HepG2 (cell line): Measurements from ENCODE around the gene PTPN2. TPM values are rescaled to one million over a fixed set of nuclear protein-coding genes. Genes with fewer than 3 reads are reported as not detected.

ENCODE experiments used
- ATAC-seq: fragments of 200-7000 bp; cut with Tn5 transposase; 3 replicates; pipeline ENCODE4 v1.9.1; 2020; ENCODE audit warnings: mild to moderate bottlenecking, moderate library complexity
- BruUV-seq: library from RNA; stranded (reverse); fragments of 400-500 nt; replicated peaks from 2 replicates; lab custom pipeline; 2021; lab: Mats Ljungman, UMichigan
- CTCF ChIA-PET: fragments of 300-600 bp; formaldehyde crosslinking; extraction: SDS; loops from one replicate; lab custom pipeline; 2021; ENCODE audit warnings: low total read pairs, inconsistent platforms, low intra/inter-chr PET ratio; lab: Yijun Ruan, JAX
- POLR2A ChIA-PET: fragments of 350-600 bp; sonication (Branson Sonifier 250); formaldehyde crosslinking; loops from one replicate; lab custom pipeline; 2020; ENCODE audit warnings: antibody characterized with exemption, inconsistent platforms; lab: Yijun Ruan, JAX
- DNase-seq: peaks from one replicate; pipeline ENCODE4 v3.0.0-alpha.2; 2015; ENCODE audit warnings: low spot score
- FAIRE-seq: peaks from 3 replicates; lab custom pipeline; 2011; peaks lifted over from hg19 to GRCh38; lab: Jason Lieb, UNC
- H2AFZ ChIP-seq: one replicate; pipeline ENCODE4 v1.6.1; 2011; ENCODE audit warnings: low read length, inconsistent platforms
- H3K27ac ChIP-seq: fragments of 300-600 bp; 3 replicates; pipeline ENCODE4 v1.8.0; 2011; ENCODE audit warnings: mixed run types, mild to moderate bottlenecking, mixed read lengths, low read length, inconsistent platforms; ENCODE audit not compliant: insufficient read depth; ENCODE audit errors: extremely low read length
- H3K27me3 ChIP-seq, 2 experiments: fragments of 200-600 bp in 1 of 2; 2 replicates in 1 of 2; 3 replicates in 1 of 2; pipeline versions ENCODE4 v1.6.0 to v1.8.0; 2011; ENCODE audit warnings: low read length in 2 of 2, mild to moderate bottlenecking in 2 of 2, moderate library complexity in 2 of 2, inconsistent platforms in 1 of 2; ENCODE audit not compliant: insufficient read depth in 2 of 2, control insufficient read depth in 1 of 2
- H3K36me3 ChIP-seq, 2 experiments: fragments of 200-600 bp in 1 of 2; replicated peaks in 1 of 2; 2 replicates in 1 of 2; 3 replicates in 1 of 2; pipeline versions ENCODE4 v1.5.1 to v1.8.0; 2011; ENCODE audit warnings: low read length in 2 of 2, inconsistent platforms in 1 of 2; ENCODE audit not compliant: insufficient read depth in 2 of 2, control insufficient read depth in 1 of 2
- H3K4me1 ChIP-seq: 2 replicates; pipeline ENCODE4 v1.5.1; 2012; ENCODE audit warnings: low read length, inconsistent platforms; ENCODE audit not compliant: insufficient read depth
- H3K4me2 ChIP-seq: 2 replicates; pipeline ENCODE4 v1.6.0; 2011; ENCODE audit warnings: low read depth, low read length, inconsistent platforms
- H3K4me3 ChIP-seq, 3 experiments: fragments of 200-600 bp in 1 of 3; sonication (generic), shearing (Covaris generic) in 1 of 3; replicated peaks in 1 of 3; 2 replicates each; pipeline ENCODE4 v1.5.1; 2011 to 2016; ENCODE audit warnings: low read length in 3 of 3, inconsistent platforms in 2 of 3, low read depth in 2 of 3, mild to moderate bottlenecking in 2 of 3, control low read depth in 1 of 3, mixed read lengths in 1 of 3; ENCODE audit not compliant: insufficient read depth in 1 of 3
- H3K79me2 ChIP-seq: one replicate; pipeline ENCODE4 v1.6.1; 2011; ENCODE audit warnings: low read length, inconsistent platforms; ENCODE audit not compliant: insufficient read depth
- H3K9ac ChIP-seq: 2 replicates; pipeline ENCODE4 v1.6.0; 2011; ENCODE audit warnings: mild to moderate bottlenecking, low read depth, low read length, inconsistent platforms; ENCODE audit not compliant: insufficient read depth
- H3K9me3 ChIP-seq: 2 replicates; pipeline ENCODE4 v1.5.1; 2012; ENCODE audit warnings: mild to moderate bottlenecking, low read length
- H4K20me1 ChIP-seq: 2 replicates; pipeline ENCODE4 v1.6.0; 2011; ENCODE audit warnings: inconsistent platforms, mild to moderate bottlenecking, low read length, moderate library complexity; ENCODE audit not compliant: insufficient read depth
- BCL6 ChIP-seq: IDR thresholded peaks from 2 replicates; pipeline ENCODE4 v1.6.1; 2016; ENCODE audit warnings: missing genetic modification reagents, missing compliant biosample characterization
- CTCF ChIP-seq: sonication (generic); formaldehyde crosslinking; IDR thresholded peaks from 2 replicates; pipeline ENCODE4 v1.5.0; 2020; ENCODE audit warnings: mild to moderate bottlenecking, missing genetic modification reagents, moderate library complexity
- NCOA2 ChIP-seq: sonication (generic); formaldehyde crosslinking; IDR thresholded peaks from 2 replicates; pipeline ENCODE4 v1.8.0; 2022; ENCODE audit warnings: inconsistent platforms
- RARA ChIP-seq: IDR thresholded peaks from 2 replicates; pipeline ENCODE4 v1.6.1; 2016; ENCODE audit warnings: missing genetic modification reagents, missing compliant biosample characterization
- SAP130 ChIP-seq: IDR thresholded peaks from 2 replicates; pipeline ENCODE4 v1.6.1; 2016; ENCODE audit warnings: low read depth
- ZNF205 ChIP-seq: IDR thresholded peaks from 2 replicates; pipeline ENCODE4 v1.6.1; 2018; ENCODE audit warnings: missing biosample characterization, missing genetic modification reagents
- ZNF256 ChIP-seq: sonication (generic); formaldehyde crosslinking; conservative IDR thresholded peaks from 2 replicates; pipeline ENCODE4 v1.4.0; 2020; ENCODE audit warnings: missing genetic modification reagents
- ZNF292 ChIP-seq: sonication (generic); formaldehyde crosslinking; IDR thresholded peaks from 2 replicates; pipeline ENCODE4 v1.8.1; 2022; ENCODE audit warnings: mild to moderate bottlenecking, low read depth, missing genetic modification reagents, borderline replicate concordance
- WGBS: methylation state at CpG from one replicate; pipeline ENCODE4 v1.1.6; 2017; ENCODE audit warnings: low lambda C conversion rate; 5-methylcytosine and 5-hydroxymethylcytosine counted together
- in situ Hi-C: cut with HindIII; loops from 2 replicates; pipeline ENCODE4 v1.10.0; 2017; ENCODE audit warnings: low pct_unique_long_range_greater_than_20kb; ENCODE audit not compliant: extremely low pct_ligation_motif_present
- intact Hi-C: fragments of 100-400 bp; cut with micrococcal nuclease; formaldehyde crosslinking; loops from one replicate; pipeline ENCODE4 v1.10.0; 2022; ENCODE audit not compliant: unreplicated experiment
- polyA plus RNA-seq, 8 experiments: library from polyadenylated mRNA; depleted of rRNA in 3 of 8; stranded (reverse) in 7 of 8; unstranded in 1 of 8; fragments of >200 nt; fragmentation: Illumina TruSeq in 4 of 8; extraction: Trizol in 4 of 8; gene quantifications; 2 replicates each; pipeline versions ENCODE4 v1.2.1 to v1.2.3, GENCODE V29; 2011 to 2016; ENCODE audit warnings: low read depth in 4 of 8, missing spikeins in 1 of 8, mixed read lengths in 1 of 8; ENCODE audit not compliant: insufficient read depth in 1 of 8
- total RNA-seq, 5 experiments: library from RNA; depleted of rRNA; stranded (reverse); fragments of >200 nt; fragmentation: Illumina TruSeq; extraction: Trizol; gene quantifications; 2 replicates each; pipeline ENCODE4 v1.2.3, GENCODE V29; 2016; ENCODE audit warnings: low read depth in 1 of 5
- TF ChIP-seq, protein P1 (sequence below): sonication (generic); formaldehyde crosslinking; IDR thresholded peaks from 2 replicates; pipeline ENCODE4 v1.5.1; 2020; ENCODE audit warnings: mild to moderate bottlenecking, missing genetic modification reagents, moderate library complexity

Gene PTPN2
- total and polyA plus RNA-seq, 2 of the 13 experiments (the other 11 are each of a cell fraction or from before 2014, with no cell fraction given), result 24.9 to 41.5 TPM

DNA sequence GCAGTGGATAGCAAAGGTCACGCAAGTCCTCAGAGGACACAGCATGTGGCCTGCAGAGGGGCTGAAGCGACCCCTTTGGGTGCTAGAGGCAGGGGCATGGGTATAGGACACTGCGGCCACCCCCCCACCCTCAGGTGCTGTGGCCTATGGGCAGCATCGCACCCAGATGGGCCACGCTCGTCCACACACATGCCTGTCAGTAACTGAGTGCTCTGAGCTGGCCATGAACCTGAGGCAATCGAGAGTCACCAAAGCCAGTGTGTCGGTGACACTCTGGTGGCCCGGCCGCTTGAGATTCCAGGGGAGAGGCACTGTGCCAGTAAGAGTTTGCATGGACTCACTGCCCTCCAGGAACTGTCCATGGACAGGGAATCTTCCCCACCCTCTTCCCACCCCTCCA lies 22.7 kb upstream of the PTPN2 start:
- Histone ChIP-seq H3K4me1 (peaks cover 32% of the 10 kb centered on the region), H3K27ac (no peak overlapping the region), H3K9ac (no peak overlapping the region), H3K79me2 (no peaks in the 10 kb centered on the region), H3K36me3 (no peaks in the 10 kb centered on the region), H4K20me1 (no peaks in the 10 kb centered on the region), H3K4me2 (peak overlapping the region; percentile 63), H3K9me3 (no peaks in the 10 kb centered on the region), H2AFZ (no peak overlapping the region), H3K27me3 (peaks cover 1 to 26% of the 10 kb centered on the region in 2 experiments; a peak in 3 of 5 replicates), H3K4me3 (peak overlapping the region in 1 of 3 experiments; percentile 54; a peak in 1 of 6 replicates)
- in situ Hi-C loops (no loop called here), intact Hi-C loops (no loop called here)
- 0% methylated on average over 1 of the region's 10 CpGs for WGBS
- TF ChIP-seq CTCF, result 0 out of 2 replicates have a peak, but pooled peaks have one; percentile 2
- TF ChIP-seq RARA (CRISPR knock-in tag), result 0 out of 2 replicates have a peak, but pooled peaks have one; percentile 13
- peak; percentile 55; the same call in 1 of the 2 replicates for TF ChIP-seq ZNF205 (CRISPR knock-in tag)
- TF ChIP-seq BCL6 (CRISPR knock-in tag), result 0 out of 2 replicates have a peak, but pooled peaks have one; percentile 27
- TF ChIP-seq, protein P1, sequence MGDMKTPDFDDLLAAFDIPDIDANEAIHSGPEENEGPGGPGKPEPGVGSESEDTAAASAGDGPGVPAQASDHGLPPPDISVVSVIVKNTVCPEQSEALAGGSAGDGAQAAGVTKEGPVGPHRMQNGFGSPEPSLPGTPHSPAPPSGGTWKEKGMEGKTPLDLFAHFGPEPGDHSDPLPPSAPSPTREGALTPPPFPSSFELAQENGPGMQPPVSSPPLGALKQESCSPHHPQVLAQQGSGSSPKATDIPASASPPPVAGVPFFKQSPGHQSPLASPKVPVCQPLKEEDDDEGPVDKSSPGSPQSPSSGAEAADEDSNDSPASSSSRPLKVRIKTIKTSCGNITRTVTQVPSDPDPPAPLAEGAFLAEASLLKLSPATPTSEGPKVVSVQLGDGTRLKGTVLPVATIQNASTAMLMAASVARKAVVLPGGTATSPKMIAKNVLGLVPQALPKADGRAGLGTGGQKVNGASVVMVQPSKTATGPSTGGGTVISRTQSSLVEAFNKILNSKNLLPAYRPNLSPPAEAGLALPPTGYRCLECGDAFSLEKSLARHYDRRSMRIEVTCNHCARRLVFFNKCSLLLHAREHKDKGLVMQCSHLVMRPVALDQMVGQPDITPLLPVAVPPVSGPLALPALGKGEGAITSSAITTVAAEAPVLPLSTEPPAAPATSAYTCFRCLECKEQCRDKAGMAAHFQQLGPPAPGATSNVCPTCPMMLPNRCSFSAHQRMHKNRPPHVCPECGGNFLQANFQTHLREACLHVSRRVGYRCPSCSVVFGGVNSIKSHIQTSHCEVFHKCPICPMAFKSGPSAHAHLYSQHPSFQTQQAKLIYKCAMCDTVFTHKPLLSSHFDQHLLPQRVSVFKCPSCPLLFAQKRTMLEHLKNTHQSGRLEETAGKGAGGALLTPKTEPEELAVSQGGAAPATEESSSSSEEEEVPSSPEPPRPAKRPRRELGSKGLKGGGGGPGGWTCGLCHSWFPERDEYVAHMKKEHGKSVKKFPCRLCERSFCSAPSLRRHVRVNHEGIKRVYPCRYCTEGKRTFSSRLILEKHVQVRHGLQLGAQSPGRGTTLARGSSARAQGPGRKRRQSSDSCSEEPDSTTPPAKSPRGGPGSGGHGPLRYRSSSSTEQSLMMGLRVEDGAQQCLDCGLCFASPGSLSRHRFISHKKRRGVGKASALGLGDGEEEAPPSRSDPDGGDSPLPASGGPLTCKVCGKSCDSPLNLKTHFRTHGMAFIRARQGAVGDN (CRISPR knock-in tag), result peak; percentile 59
- no peak for TF ChIP-seq ZNF256 (CRISPR knock-in tag)
- TF ChIP-seq SAP130 (CRISPR knock-in tag), result peak; percentile 23; the same call in 1 of the 2 replicates
- TF ChIP-seq NCOA2 (CRISPR knock-in tag), result no peak
- TF ChIP-seq ZNF292, result 0 out of 2 replicates have a peak, but pooled peaks have one; percentile 25
- DNase-seq (peak; percentile 17), ATAC-seq (peak; percentile 82), FAIRE-seq (no peak)
- POLR2A ChIA-PET, result interaction anchor here (2.4 kb wide), 1 partner anchor 23 kb away, joined by 9 read pairs; the partner anchor contains the start of gene PTPN2
- CTCF ChIA-PET, result no interaction called here
- BruUV-seq, result no TSS peak
